Ascending aorta (tissue), 2 donors: ENCODE results near the gene DVL1. TPM values are rescaled to one million over a fixed set of nuclear protein-coding genes. Genes with fewer than 3 reads are reported as not detected.
A peak's percentile ranks its signal among the peaks of the same experiment; 100 is the strongest.

Source experiments
- DNase-seq, 2 donors: peaks; one replicate each; pipeline ENCODE4 v3.0.0-alpha.2; 2019; ENCODE audit warnings: low spot score in 2 of 2
- H3K27ac ChIP-seq, 2 donors: fragments of 200-600 bp; sonication (generic); one replicate each; pipeline ENCODE4 v1.5.1; 2016 to 2017; ENCODE audit warnings: mild to moderate bottlenecking in 1 of 2
- H3K27me3 ChIP-seq: fragments of 200-600 bp; sonication (generic); one replicate; pipeline ENCODE4 v1.5.1; 2017
- H3K36me3 ChIP-seq, 2 donors: fragments of 200-600 bp; sonication (generic); one replicate each; pipeline ENCODE4 v1.5.1; 2016
- H3K4me1 ChIP-seq, 2 donors: fragments of 200-600 bp; sonication (generic); one replicate each; pipeline ENCODE4 v1.5.1; 2016 to 2017; ENCODE audit warnings: mild to moderate bottlenecking in 1 of 2
- H3K4me3 ChIP-seq, 2 donors: fragments of 200-600 bp; sonication (generic); one replicate each; pipeline ENCODE4 v1.5.1; 2016 to 2017; ENCODE audit warnings: mild to moderate bottlenecking in 1 of 2
- H3K9me3 ChIP-seq, 2 donors: fragments of 200-600 bp; sonication (generic); one replicate each; pipeline ENCODE4 v1.5.1; 2016
- CTCF ChIP-seq, 3 experiments: fragments of 200-600 bp in 2 of 3; fragments of 450-650 bp in 1 of 3; sonication (generic) in 2 of 3; IDR thresholded peaks; one replicate each; pipeline ENCODE4 v1.5.1; 2016 to 2019; ENCODE audit warnings: antibody characterized with exemption in 3 of 3, mild to moderate bottlenecking in 1 of 3, moderate library complexity in 1 of 3
- intact Hi-C: fragments of 100-400 bp; cut with DNase I; formaldehyde crosslinking; loops from one replicate; pipeline ENCODE4 v1.15.1; 2023
- total RNA-seq: library from RNA; depleted of rRNA; stranded (reverse); fragments of >200 nt; gene quantifications from one replicate; pipeline ENCODE4 v1.1.0, GENCODE V29; 2016

DVL1 gene
- total RNA-seq, 1 donor from 2014 or later: 66.7 TPM

GRCh38 chr1:1325288-1326074 is 23.7 kb downstream of the DVL1 start:
- Histone ChIP-seq H3K9me3 (no peaks in the 10 kb centered on the region), H3K4me1 (peaks cover 8 to 33% of the 10 kb centered on the region in 2 donors), H3K27me3 (no peaks in the 10 kb centered on the region), H3K27ac (peak overlapping the region; percentile 70 to 72), H3K4me3 (peak overlapping the region; percentile 70 to 89), H3K36me3 (peaks cover 13 to 28% of the 10 kb centered on the region in 2 donors)
- TF ChIP-seq CTCF (IDR thresholded peaks at IDR 0.05): no peak
- intact Hi-C loops: loop anchor here (2.0 kb wide), 1 partner anchor 17 kb away; the partner anchor contains the start of gene PUSL1
- no peak for DNase-seq

- Histone ChIP-seq H3K36me3 (peaks cover 21 to 34% of the 10 kb centered on the region in 2 donors), H3K4me1 (peaks cover 8 to 33% of the 10 kb centered on the region in 2 donors), H3K27me3 (no peaks in the 10 kb centered on the region), H3K4me3 (peak within 1 kb of the TSS; percentile 70 to 89), H3K9me3 (no peaks in the 10 kb centered on the region), H3K27ac (peak within 1 kb of the TSS; percentile 72 to 76)
- TF ChIP-seq CTCF (IDR thresholded peaks at IDR 0.05): no peak
- peak; percentile 68 to 96 for DNase-seq
- intact Hi-C loops: loop anchor here (1.0 to 2.0 kb wide), 3 partner anchors 16 to 75 kb away; partner anchors contain the start of genes CCNL2, DVL1 and PUSL1
These were observed 24.5 kb downstream of the DVL1 start, which contains the start of the genes CPTP and INTS11 for GRCh38 chr1:1324524-1325287. Gene CPTP, plus strand, starts transcription at chr1:1324802. Its CDS starts 2,109 bp downstream, at chr1:1326911. Gene INTS11, minus strand, starts transcription at chr1:1324660. Its CDS starts 52 bp downstream, at chr1:1324608.

GRCh38 chr1:1324084-1324523 is 25.1 kb downstream of the DVL1 start:
- peak overlapping the region; percentile 72 to 76 for H3K27ac ChIP-seq
- no peak for TF ChIP-seq CTCF (IDR thresholded peaks at IDR 0.05)
- intact Hi-C loops: loop anchor here (1.0 to 2.0 kb wide), 3 partner anchors 15 to 75 kb away; partner anchors contain the start of genes CCNL2, DVL1 and PUSL1
- no peaks in the 10 kb centered on the region for H3K9me3 ChIP-seq
- peaks cover 8 to 33% of the 10 kb centered on the region in 2 donors for H3K4me1 ChIP-seq
- no peaks in the 10 kb centered on the region for H3K27me3 ChIP-seq
- H3K4me3 ChIP-seq: peak overlapping the region; percentile 70 to 89
- no peak for DNase-seq
- peaks cover 27 to 40% of the 10 kb centered on the region in 2 donors for H3K36me3 ChIP-seq

GRCh38 chr1:1322952-1323351 is 26.3 kb downstream of the DVL1 start:
- peaks cover 28 to 35% of the 10 kb centered on the region in 2 donors for H3K36me3 ChIP-seq
- peaks cover 12 to 42% of the 10 kb centered on the region in 2 donors for H3K4me1 ChIP-seq
- peak overlapping the region in 1 of 2 donors; percentile 5 for H3K4me3 ChIP-seq
- no peaks in the 10 kb centered on the region for H3K27me3 ChIP-seq
- no peak overlapping the region for H3K27ac ChIP-seq
- DNase-seq: no peak
- intact Hi-C loops: no loop called here
- H3K9me3 ChIP-seq: no peaks in the 10 kb centered on the region
- no peak for TF ChIP-seq CTCF (IDR thresholded peaks at IDR 0.05)

- intact Hi-C loops: no loop called here
- peaks cover 12 to 45% of the 10 kb centered on the region in 2 donors for H3K4me1 ChIP-seq
- peaks cover 23 to 29% of the 10 kb centered on the region in 2 donors for H3K36me3 ChIP-seq
- H3K27me3 ChIP-seq: no peaks in the 10 kb centered on the region
- DNase-seq: no peak
- H3K27ac ChIP-seq: no peak overlapping the region
- no peak overlapping the region for H3K4me3 ChIP-seq
- H3K9me3 ChIP-seq: no peaks in the 10 kb centered on the region
- no peak for TF ChIP-seq CTCF (IDR thresholded peaks at IDR 0.05)
These were observed 26.8 kb downstream of the DVL1 start for GRCh38 chr1:1322418-1322817.
